ENCODE results near the gene INO80B. TPM values are rescaled to one million over a fixed set of nuclear protein-coding genes. Genes with fewer than 3 reads are reported as not detected.
"Not testable (repeated sequence)": the region's sequence is repeated elsewhere in the genome, so short reads cannot be mapped to it uniquely, and the experiment has no call there.

INO80B gene
- total RNA-seq, 1 donor: 13.5 TPM

DNA sequence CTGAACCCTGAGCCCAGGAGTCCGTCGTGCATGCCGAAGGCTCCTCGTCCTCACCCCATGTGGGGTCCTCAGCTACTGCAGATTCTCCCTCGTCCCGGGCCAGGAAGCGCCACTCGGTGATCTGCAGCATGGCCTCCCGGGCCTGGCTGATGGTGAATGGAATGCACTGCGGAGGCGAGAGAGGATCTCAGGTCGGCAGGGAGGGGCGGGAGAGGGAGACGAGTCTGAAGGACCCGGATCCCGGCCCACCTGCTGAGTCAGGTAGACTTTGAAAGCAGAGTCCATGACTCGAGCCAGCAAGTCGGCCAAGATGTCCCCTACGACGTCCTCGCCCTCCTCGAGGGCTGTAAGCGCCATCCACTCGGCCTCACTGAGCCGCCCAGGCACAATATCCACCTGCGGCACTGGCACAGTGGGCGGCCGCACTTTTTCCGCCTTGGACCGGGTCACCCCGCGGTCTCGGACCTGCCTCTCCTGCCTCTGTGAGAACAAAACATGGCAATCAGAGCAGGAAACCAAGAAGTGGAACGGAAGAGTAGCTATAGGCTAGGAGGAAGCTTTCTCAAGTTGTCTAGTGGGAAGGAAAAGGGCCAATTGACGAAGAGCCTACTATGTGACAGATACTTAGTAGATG lies 39.0 kb upstream of the INO80B start:
- no peak for DNase-seq (ENCODE audit: low read depth)
- TF ChIP-seq CTCF (IDR thresholded peaks at IDR 0.05; ENCODE audit: insufficient read depth, low read length): no peak
- H3K4me3 ChIP-seq (ENCODE audit: low read depth, low read length): no peak overlapping the region

DNA sequence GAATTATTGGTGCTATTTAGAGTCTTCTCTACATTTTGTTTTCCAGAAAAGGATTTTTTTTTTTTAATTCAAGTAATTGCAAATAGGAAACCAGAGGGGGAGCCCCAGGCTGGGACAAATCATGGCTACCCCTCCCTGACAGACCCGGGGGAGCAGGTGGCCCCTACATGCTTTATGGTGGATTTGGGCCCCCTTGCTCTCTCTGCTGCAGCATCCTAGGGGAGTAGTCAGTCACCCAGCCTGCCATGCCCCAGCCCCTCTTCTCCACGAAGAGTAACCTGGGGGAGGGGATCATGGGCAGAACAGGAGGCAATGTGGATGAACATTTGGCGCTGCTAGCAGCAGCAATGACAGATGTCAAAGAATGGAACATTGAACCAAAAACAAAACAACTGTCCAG lies 38.1 kb upstream of the INO80B start:
- no peak for DNase-seq (ENCODE audit: low read depth)
- TF ChIP-seq CTCF (IDR thresholded peaks at IDR 0.05; ENCODE audit: insufficient read depth, low read length): peak; percentile 2
- H3K4me3 ChIP-seq (ENCODE audit: low read depth, low read length): no peak overlapping the region

DNA sequence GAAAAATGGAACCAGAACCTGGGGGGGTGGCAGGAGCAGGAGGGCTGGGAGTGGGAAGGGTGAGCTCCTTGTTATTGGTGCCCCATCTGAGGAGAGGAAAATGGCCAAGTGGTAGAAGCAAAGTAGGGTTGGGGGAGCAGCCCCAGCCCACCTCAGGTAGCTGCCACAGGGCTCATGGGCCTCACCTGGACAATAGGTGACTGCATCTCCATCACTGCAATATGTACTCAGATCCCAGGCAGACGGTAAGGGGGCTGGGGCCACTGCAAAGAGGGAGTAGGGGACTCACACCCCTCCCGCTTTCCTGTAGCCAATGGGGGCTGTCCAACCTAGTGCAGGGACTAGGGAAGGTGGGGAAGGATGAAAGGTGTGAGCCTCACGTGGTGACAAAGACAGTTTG lies 37.7 kb upstream of the INO80B start:
- no peak for TF ChIP-seq CTCF (IDR thresholded peaks at IDR 0.05; ENCODE audit: insufficient read depth, low read length)
- no peak overlapping the region for H3K4me3 ChIP-seq (ENCODE audit: low read depth, low read length)
- no peak for DNase-seq (ENCODE audit: low read depth)

DNA sequence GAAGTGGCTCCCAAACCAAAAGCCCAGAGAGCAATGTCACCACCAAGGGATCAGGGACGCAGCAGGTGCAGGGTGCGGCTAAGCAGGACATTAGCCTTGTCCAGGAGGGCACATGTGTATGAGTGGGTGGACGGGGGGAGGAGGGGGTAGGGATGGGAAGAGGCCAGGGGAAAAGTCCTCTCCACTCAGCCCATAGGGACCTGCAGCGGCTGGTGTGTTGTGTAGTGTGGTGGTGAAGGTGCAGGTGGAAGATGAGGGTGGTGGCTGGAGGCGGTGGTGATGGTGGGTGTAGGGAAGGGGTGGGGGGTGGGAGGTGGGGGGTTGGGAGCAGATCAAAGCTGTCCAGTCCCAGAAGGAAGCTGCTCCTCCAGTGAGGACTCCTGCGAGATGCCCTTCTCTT lies 37.1 kb upstream of the INO80B start:
- TF ChIP-seq CTCF (IDR thresholded peaks at IDR 0.05; ENCODE audit: insufficient read depth, low read length): no peak
- DNase-seq (ENCODE audit: low read depth): no peak

DNA sequence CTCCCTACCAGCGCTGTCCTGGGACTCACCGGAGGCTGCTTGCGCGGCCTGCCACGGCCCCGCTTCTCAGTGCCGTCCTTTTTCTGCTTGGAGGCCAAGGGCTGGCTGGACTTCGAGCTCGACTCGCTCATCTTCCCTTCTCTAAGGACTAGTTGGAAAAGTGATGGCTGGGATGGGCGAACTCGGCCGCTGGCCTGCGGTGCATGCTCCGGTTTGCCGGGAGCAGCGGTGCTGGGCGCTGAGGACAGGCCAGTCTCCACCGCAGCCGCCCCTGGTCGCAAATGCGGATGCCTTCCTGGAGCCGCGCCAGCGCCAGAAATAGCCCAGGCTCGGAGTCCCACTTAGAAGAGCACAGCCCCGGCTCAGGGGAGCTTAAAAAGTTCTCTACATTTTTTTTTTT lies 36.6 kb upstream of the INO80B start:
- DNase-seq (ENCODE audit: low read depth): no peak
- H3K4me3 ChIP-seq (ENCODE audit: low read depth, low read length): no peak overlapping the region
- no peak for TF ChIP-seq CTCF (IDR thresholded peaks at IDR 0.05; ENCODE audit: insufficient read depth, low read length)

More for the DNA sequence above, 37.1 kb upstream of the INO80B start:
- no peak overlapping the region for H3K4me3 ChIP-seq (ENCODE audit: low read depth, low read length)

DNA sequence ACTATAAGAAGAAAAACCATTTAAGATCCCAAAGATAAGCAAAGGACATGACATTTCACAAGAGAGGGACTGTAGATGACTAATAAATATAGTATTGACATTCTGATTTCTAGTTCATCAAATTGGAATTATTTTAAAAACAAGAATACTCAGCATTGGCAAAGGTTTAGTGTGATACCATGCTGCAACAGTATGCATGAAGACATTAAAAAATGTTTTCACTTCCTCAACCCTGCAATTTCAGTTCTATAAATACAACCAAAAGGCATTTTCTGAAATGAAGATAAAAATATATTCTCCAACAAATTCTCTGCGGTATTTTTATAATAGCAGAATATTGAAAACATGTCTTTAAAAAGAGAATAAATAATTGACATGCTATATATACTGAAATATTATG lies 35.5 kb upstream of the INO80B start:
- no peak overlapping the region for H3K4me3 ChIP-seq (ENCODE audit: low read depth, low read length)
- no peak for TF ChIP-seq CTCF (IDR thresholded peaks at IDR 0.05; ENCODE audit: insufficient read depth, low read length)
- DNase-seq (ENCODE audit: low read depth): no peak

- H3K4me3 ChIP-seq (ENCODE audit: low read depth, low read length): no peak overlapping the region
- DNase-seq (ENCODE audit: low read depth): no peak
- TF ChIP-seq CTCF (IDR thresholded peaks at IDR 0.05; ENCODE audit: insufficient read depth, low read length): no peak
Observed at GRCh38 chr2:74420006-74420405, 34.9 kb upstream of the INO80B start.

DNA sequence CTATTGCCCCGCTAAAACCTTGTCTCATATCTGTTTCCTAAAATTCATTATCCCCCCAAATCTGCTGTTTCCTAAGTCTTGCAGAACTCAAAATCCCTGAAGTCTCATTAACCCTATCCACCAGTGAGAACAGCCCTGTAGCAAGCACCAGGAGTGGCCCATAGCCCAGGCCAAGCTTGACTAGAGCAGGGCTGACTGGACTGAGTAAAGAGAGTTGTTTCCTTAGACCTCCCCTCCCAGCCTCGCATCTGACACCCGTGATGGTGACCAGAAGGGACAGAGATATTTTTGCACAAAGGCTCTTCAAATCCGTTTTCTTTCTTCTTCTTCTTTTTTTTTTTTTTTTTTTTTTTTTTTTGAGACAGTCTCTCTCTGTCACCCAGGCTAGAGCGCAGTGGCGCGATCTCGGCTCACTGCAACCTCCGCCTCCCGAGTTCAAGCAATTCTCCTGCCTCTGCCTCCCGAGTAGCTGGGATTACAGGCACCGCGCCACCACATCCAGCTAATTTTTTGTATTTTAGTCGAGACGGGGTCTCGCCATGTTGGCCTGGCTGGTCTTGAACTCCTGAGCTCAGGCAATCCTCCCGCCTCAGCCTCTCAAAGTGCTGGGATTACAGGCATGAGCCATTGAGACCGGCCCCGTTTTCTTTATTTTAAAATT lies 34.3 kb upstream of the INO80B start:
- H3K4me3 ChIP-seq (ENCODE audit: low read depth, low read length): peak overlapping the region; percentile 89

More for the DNA sequence above, 34.3 kb upstream of the INO80B start:
- not testable (repeated sequence) for DNase-seq (ENCODE audit: low read depth)
